H7 (cell line): ENCODE results near the gene METAP2. TPM values are rescaled to one million over a fixed set of nuclear protein-coding genes. Genes with fewer than 3 reads are reported as not detected.

Experiments used
- DNase-seq: peaks from one replicate; pipeline ENCODE4 v3.0.0; 2012
- H3K27me3 ChIP-seq: 2 replicates; pipeline ENCODE4 v1.6.0; 2011; ENCODE audit warnings: mild to moderate bottlenecking, low read length; ENCODE audit not compliant: control insufficient read depth, insufficient read depth
- H3K36me3 ChIP-seq: replicated peaks from 2 replicates; pipeline ENCODE4 v1.5.1; 2011; ENCODE audit warnings: low read length; ENCODE audit not compliant: control insufficient read depth, insufficient read depth
- H3K4me3 ChIP-seq: 2 replicates; pipeline ENCODE4 v1.5.1; 2011; ENCODE audit warnings: low read depth, mild to moderate bottlenecking, control low read depth, low read length, moderate library complexity; ENCODE audit not compliant: insufficient read depth
- total RNA-seq: library from RNA; depleted of rRNA; stranded (reverse); fragments of >200 nt; shearing (Covaris generic); gene quantifications from 2 replicates; pipeline ENCODE4 v1.2.3, GENCODE V29; 2014

METAP2 gene
- total RNA-seq, 1 experiment from 2014 or later: 106 TPM

- H3K27me3 ChIP-seq: no peaks in the 10 kb centered on the region
- no peak for DNase-seq
- peaks cover 12% of the 10 kb centered on the region for H3K36me3 ChIP-seq
- H3K4me3 ChIP-seq: no peak overlapping the region
Observed at GRCh38 chr12:95511977-95512376, 38.0 kb downstream of the METAP2 start.

- no peak for DNase-seq
- no peaks in the 10 kb centered on the region for H3K27me3 ChIP-seq
- H3K36me3 ChIP-seq: peaks cover 17% of the 10 kb centered on the region
- H3K4me3 ChIP-seq: no peak overlapping the region
Observed at GRCh38 chr12:95513599-95513998, 39.6 kb downstream of the METAP2 start.

- no peak overlapping the region for H3K4me3 ChIP-seq
- no peak for DNase-seq
- H3K36me3 ChIP-seq: peaks cover 21% of the 10 kb centered on the region
- H3K27me3 ChIP-seq: no peaks in the 10 kb centered on the region
Observed at GRCh38 chr12:95515197-95515596, 41.2 kb downstream of the METAP2 start.

- H3K4me3 ChIP-seq: no peak overlapping the region
- DNase-seq: no peak
- no peaks in the 10 kb centered on the region for H3K27me3 ChIP-seq
- H3K36me3 ChIP-seq: peaks cover 30% of the 10 kb centered on the region
Observed at GRCh38 chr12:95516757-95517156, 42.8 kb downstream of the METAP2 start.

- peaks cover 31% of the 10 kb centered on the region for H3K36me3 ChIP-seq
- H3K4me3 ChIP-seq: no peak overlapping the region
- no peaks in the 10 kb centered on the region for H3K27me3 ChIP-seq
- DNase-seq: no peak
Observed at GRCh38 chr12:95517246-95517645, 43.3 kb downstream of the METAP2 start.

- no peak for DNase-seq
- Histone ChIP-seq H3K4me3 (no peak overlapping the region), H3K27me3 (no peaks in the 10 kb centered on the region), H3K36me3 (peaks cover 41% of the 10 kb centered on the region)
Observed at GRCh38 chr12:95518944-95519343, 45.0 kb downstream of the METAP2 start.

GRCh38 chr12:95520816-95521215 lies 46.9 kb downstream of the METAP2 start:
- no peak for DNase-seq
- Histone ChIP-seq H3K4me3 (no peak overlapping the region), H3K36me3 (peaks cover 50% of the 10 kb centered on the region), H3K27me3 (no peaks in the 10 kb centered on the region)

- Histone ChIP-seq H3K27me3 (no peaks in the 10 kb centered on the region), H3K4me3 (no peak overlapping the region), H3K36me3 (peaks cover 52% of the 10 kb centered on the region)
- peak; percentile 17 for DNase-seq
Observed at GRCh38 chr12:95522692-95523091, 48.7 kb downstream of the METAP2 start.

GRCh38 chr12:95528431-95528830 lies 54.5 kb downstream of the METAP2 start:
- Histone ChIP-seq H3K36me3 (peaks cover 32% of the 10 kb centered on the region), H3K4me3 (no peak overlapping the region), H3K27me3 (no peaks in the 10 kb centered on the region)
- DNase-seq: no peak

GRCh38 chr12:95529693-95530225 lies 55.8 kb downstream of the METAP2 start:
- Histone ChIP-seq H3K36me3 (peaks cover 31% of the 10 kb centered on the region), H3K27me3 (no peaks in the 10 kb centered on the region), H3K4me3 (no peak overlapping the region)
- no peak for DNase-seq

GRCh38 chr12:95532851-95533250 lies 58.9 kb downstream of the METAP2 start:
- DNase-seq: no peak
- peaks cover 23% of the 10 kb centered on the region for H3K36me3 ChIP-seq
- no peak overlapping the region for H3K4me3 ChIP-seq
- H3K27me3 ChIP-seq: no peaks in the 10 kb centered on the region

GRCh38 chr12:95533985-95534384 lies 60.0 kb downstream of the METAP2 start:
- Histone ChIP-seq H3K27me3 (no peaks in the 10 kb centered on the region), H3K36me3 (peaks cover 19% of the 10 kb centered on the region), H3K4me3 (no peak overlapping the region)
- DNase-seq: no peak

GRCh38 chr12:95538006-95538405 lies 64.1 kb downstream of the METAP2 start:
- Histone ChIP-seq H3K27me3 (no peaks in the 10 kb centered on the region), H3K36me3 (peaks cover 10% of the 10 kb centered on the region), H3K4me3 (no peak overlapping the region)
- DNase-seq: no peak

GRCh38 chr12:95538656-95539055 lies 64.7 kb downstream of the METAP2 start:
- Histone ChIP-seq H3K27me3 (no peaks in the 10 kb centered on the region), H3K4me3 (no peak overlapping the region), H3K36me3 (peaks cover 5% of the 10 kb centered on the region)
- DNase-seq: peak; percentile 31

GRCh38 chr12:95541436-95541835 lies 67.5 kb downstream of the METAP2 start:
- H3K4me3 ChIP-seq: no peak overlapping the region
- DNase-seq: no peak
- H3K36me3 ChIP-seq: no peaks in the 10 kb centered on the region
- H3K27me3 ChIP-seq: no peaks in the 10 kb centered on the region

GRCh38 chr12:95543305-95543704 lies 69.4 kb downstream of the METAP2 start:
- DNase-seq: no peak
- Histone ChIP-seq H3K4me3 (no peak overlapping the region), H3K36me3 (no peaks in the 10 kb centered on the region), H3K27me3 (no peaks in the 10 kb centered on the region)
